GM10847 (cell line): Measurements from ENCODE around the gene APPL2.

ENCODE experiments used
- POLR2A ChIP-seq: IDR thresholded peaks from 2 replicates; pipeline ENCODE4 v1.6.1; 2011; ENCODE audit not compliant: insufficient read length; ENCODE audit errors: extremely low read depth

APPL2 gene

GRCh38 chr12:105231396-105231795 lies 4.6 kb downstream of the APPL2 start:
- no peak for TF ChIP-seq POLR2A

- no peak for TF ChIP-seq POLR2A
Measured at GRCh38 chr12:105229371-105229770, 6.6 kb downstream of the APPL2 start.

- no peak for TF ChIP-seq POLR2A
Measured at GRCh38 chr12:105228966-105229365, 7.0 kb downstream of the APPL2 start.

- no peak for TF ChIP-seq POLR2A
Measured at GRCh38 chr12:105228494-105228893, 7.5 kb downstream of the APPL2 start.

- TF ChIP-seq POLR2A = no peak
Measured at GRCh38 chr12:105227879-105228278, 8.1 kb downstream of the APPL2 start.

- TF ChIP-seq POLR2A = no peak
Measured at GRCh38 chr12:105226219-105226618, 9.8 kb downstream of the APPL2 start.

GRCh38 chr12:105225505-105226015 lies 10.4 kb downstream of the APPL2 start:
- no peak for TF ChIP-seq POLR2A

- TF ChIP-seq POLR2A = no peak
Measured at GRCh38 chr12:105224399-105224798, 11.6 kb downstream of the APPL2 start.

GRCh38 chr12:105223884-105224283 lies 12.1 kb downstream of the APPL2 start:
- TF ChIP-seq POLR2A = no peak

GRCh38 chr12:105223352-105223845 lies 12.6 kb downstream of the APPL2 start:
- TF ChIP-seq POLR2A = no peak

GRCh38 chr12:105222726-105223351 lies 13.1 kb downstream of the APPL2 start:
- no peak for TF ChIP-seq POLR2A

GRCh38 chr12:105222284-105222655 lies 13.7 kb downstream of the APPL2 start:
- no peak for TF ChIP-seq POLR2A

GRCh38 chr12:105221583-105222283 lies 14.2 kb downstream of the APPL2 start:
- TF ChIP-seq POLR2A = no peak

GRCh38 chr12:105220929-105221290 lies 15.1 kb downstream of the APPL2 start:
- TF ChIP-seq POLR2A = no peak

GRCh38 chr12:105220150-105220928 lies 15.6 kb downstream of the APPL2 start:
- no peak for TF ChIP-seq POLR2A

- TF ChIP-seq POLR2A = no peak
Measured at GRCh38 chr12:105219261-105220028, 16.5 kb downstream of the APPL2 start.

GRCh38 chr12:105218434-105218833 lies 17.5 kb downstream of the APPL2 start:
- TF ChIP-seq POLR2A = no peak
